OCI-LY7 (cell line): ENCODE results near the gene TTLL7. TPM values are rescaled to one million over a fixed set of nuclear protein-coding genes. Genes with fewer than 3 reads are reported as not detected.

Experiments used
- BruUV-seq: library from RNA; stranded (reverse); fragments of 400-500 nt; replicated peaks from 2 replicates; lab custom pipeline; 2021; lab: Mats Ljungman, UMichigan
- CTCF ChIA-PET: fragments of 300-600 bp; sonication (Branson Sonifier 250); formaldehyde crosslinking; loops from one replicate; lab custom pipeline; 2022; ENCODE audit warnings: antibody characterized with exemption; ENCODE audit not compliant: unreplicated experiment; lab: Charles Lee
- POLR2A ChIA-PET: fragments of 300-600 bp; sonication (Branson Sonifier 250); formaldehyde crosslinking; loops from one replicate; lab custom pipeline; 2022; ENCODE audit warnings: antibody characterized with exemption; lab: Charles Lee
- DNase-seq: peaks from one replicate; pipeline ENCODE4 v3.0.0-alpha.2; 2015; ENCODE audit warnings: low spot score
- H2AFZ ChIP-seq: fragments of 200-600 bp; sonication (generic), shearing (Covaris generic); 2 replicates; pipeline ENCODE4 v1.6.1; 2014; ENCODE audit warnings: mild to moderate bottlenecking, antibody characterized with exemption, low read length, moderate library complexity
- H3K27ac ChIP-seq: fragments of 200-600 bp; sonication (generic); 2 replicates; pipeline ENCODE4 v1.5.1; 2014; ENCODE audit warnings: mixed run types, low read depth, mild to moderate bottlenecking, moderate library complexity, low read length, inconsistent platforms; ENCODE audit not compliant: poor library complexity, severe bottlenecking
- H3K36me3 ChIP-seq: fragments of 200-600 bp; sonication (generic); 2 replicates; pipeline ENCODE4 v1.6.1; 2014; ENCODE audit warnings: mild to moderate bottlenecking, antibody characterized with exemption, low read length, moderate library complexity, mixed read lengths; ENCODE audit not compliant: insufficient read depth
- H3K4me1 ChIP-seq: fragments of 200-600 bp; sonication (generic); 2 replicates; pipeline ENCODE4 v1.5.1; 2014; ENCODE audit warnings: mild to moderate bottlenecking, low read length; ENCODE audit not compliant: insufficient read depth, poor library complexity, severe bottlenecking
- H3K4me2 ChIP-seq: fragments of 200-600 bp; sonication (generic); 2 replicates; pipeline ENCODE4 v1.6.1; 2014; ENCODE audit warnings: mild to moderate bottlenecking, low read length
- H3K4me3 ChIP-seq: fragments of 200-600 bp; sonication (generic); 2 replicates; pipeline ENCODE4 v1.5.1; 2014; ENCODE audit warnings: mild to moderate bottlenecking, low read depth, low read length; ENCODE audit not compliant: poor library complexity, severe bottlenecking
- H3K79me2 ChIP-seq: fragments of 200-600 bp; sonication (generic); 2 replicates; pipeline ENCODE4 v1.6.1; 2016; ENCODE audit warnings: low read depth, mild to moderate bottlenecking, low read length, moderate library complexity, mixed read lengths; ENCODE audit not compliant: insufficient read depth
- H3K9me2 ChIP-seq: fragments of 200-600 bp; sonication (generic); 2 replicates; pipeline ENCODE4 v1.6.1; 2016; ENCODE audit warnings: mild to moderate bottlenecking, low read length, mixed read lengths; ENCODE audit not compliant: insufficient read depth
- H3K9me3 ChIP-seq: fragments of 200-600 bp; sonication (generic); 2 replicates; pipeline ENCODE4 v1.6.1; 2014; ENCODE audit warnings: mild to moderate bottlenecking, mixed run types, low read length, mixed read lengths
- H4K20me1 ChIP-seq: fragments of 200-600 bp; sonication (generic); 2 replicates; pipeline ENCODE4 v1.6.1; 2014; ENCODE audit warnings: mild to moderate bottlenecking, antibody characterized with exemption, low read length, moderate library complexity, mixed read lengths; ENCODE audit not compliant: insufficient read depth
- CTCF ChIP-seq: fragments of 200-600 bp; sonication (generic); conservative IDR thresholded peaks from 2 replicates; pipeline ENCODE4 v1.5.1; 2014; ENCODE audit warnings: mild to moderate bottlenecking, antibody characterized with exemption, low read length, moderate library complexity, mixed read lengths
- EZH2phosphoT487 ChIP-seq: fragments of 200-600 bp; sonication (generic); IDR thresholded peaks from 2 replicates; pipeline ENCODE4 v1.6.1; 2018; ENCODE audit warnings: low read depth, borderline replicate concordance, mild to moderate bottlenecking, mixed run types, antibody characterized with exemption, low read length, moderate library complexity, mixed read lengths
- intact Hi-C: fragments of 100-400 bp; cut with micrococcal nuclease; formaldehyde crosslinking; loops from one replicate; pipeline ENCODE4 v1.10.0; 2022; ENCODE audit not compliant: unreplicated experiment
- total RNA-seq, 2 experiments: library from RNA; depleted of rRNA in 1 of 2; stranded (reverse); fragments of >200 nt in 1 of 2; shearing (Covaris generic) in 1 of 2; gene quantifications; 2 replicates each; pipeline ENCODE4 v1.2.3, GENCODE V29; 2014 to 2022

The TTLL7 gene
- total RNA-seq, 2 experiments from 2014 or later = 0.76 to 0.88 TPM

GRCh38 chr1:83854456-83854855, 144.5 kb downstream of the TTLL7 start:
- ChIA-PET CTCF (no interaction called here), POLR2A (no interaction called here)

GRCh38 chr1:83850834-83851233, 148.1 kb downstream of the TTLL7 start:
- intact Hi-C loops = no loop called here
- no peaks in the 10 kb centered on the region for H3K9me3 ChIP-seq
- no peak for DNase-seq
- ChIA-PET POLR2A (no interaction called here), CTCF (no interaction called here)
- no peaks in the 10 kb centered on the region for H3K79me2 ChIP-seq
- BruUV-seq = no TSS peak
- no peak overlapping the region for H2AFZ ChIP-seq
- no peaks in the 10 kb centered on the region for H3K4me1 ChIP-seq
- no peaks in the 10 kb centered on the region for H3K9me2 ChIP-seq
- no peak overlapping the region for H3K4me2 ChIP-seq
- no peak overlapping the region for H3K27ac ChIP-seq
- no peaks in the 10 kb centered on the region for H3K36me3 ChIP-seq
- TF ChIP-seq CTCF = no peak
- no peak for TF ChIP-seq EZH2phosphoT487
- no peak overlapping the region for H3K4me3 ChIP-seq
- no peaks in the 10 kb centered on the region for H4K20me1 ChIP-seq

More at GRCh38 chr1:83854456-83854855, 144.5 kb downstream of the TTLL7 start:
- H3K36me3 ChIP-seq = no peaks in the 10 kb centered on the region
- no peak overlapping the region for H3K4me2 ChIP-seq
- no peak overlapping the region for H3K4me3 ChIP-seq
- TF ChIP-seq CTCF (no peak), EZH2phosphoT487 (no peak)
- BruUV-seq = no TSS peak
- no peaks in the 10 kb centered on the region for H4K20me1 ChIP-seq
- H3K9me3 ChIP-seq = no peaks in the 10 kb centered on the region
- no peak overlapping the region for H3K27ac ChIP-seq
- no peaks in the 10 kb centered on the region for H3K79me2 ChIP-seq
- no peak for DNase-seq
- no peak overlapping the region for H2AFZ ChIP-seq
- no peaks in the 10 kb centered on the region for H3K9me2 ChIP-seq
- peaks cover 7% of the 10 kb centered on the region for H3K4me1 ChIP-seq
- intact Hi-C loops = no loop called here

GRCh38 chr1:83849191-83850061, 149.5 kb downstream of the TTLL7 start:
- H4K20me1 ChIP-seq = no peaks in the 10 kb centered on the region
- H3K4me2 ChIP-seq = no peak overlapping the region
- no TSS peak for BruUV-seq
- no peaks in the 10 kb centered on the region for H3K9me3 ChIP-seq
- no peaks in the 10 kb centered on the region for H3K4me1 ChIP-seq
- DNase-seq = no peak
- H3K9me2 ChIP-seq = no peaks in the 10 kb centered on the region
- POLR2A ChIA-PET = interaction anchor here (0.5 kb wide), 1 partner anchor 10 kb away, joined by 3 read pairs; no protein-coding TSS in a partner anchor
- H3K79me2 ChIP-seq = no peaks in the 10 kb centered on the region
- CTCF ChIA-PET = no interaction called here
- TF ChIP-seq EZH2phosphoT487 = no peak
- TF ChIP-seq CTCF = peak; percentile 35; the same call in 1 of the 2 replicates
- no peak overlapping the region for H2AFZ ChIP-seq
- intact Hi-C loops = no loop called here
- H3K27ac ChIP-seq = no peak overlapping the region
- H3K4me3 ChIP-seq = no peak overlapping the region
- H3K36me3 ChIP-seq = no peaks in the 10 kb centered on the region
